HepG2 (cell line): ENCODE measurements around the gene NOP9. TPM values are rescaled to one million over a fixed set of nuclear protein-coding genes. Genes with fewer than 3 reads are reported as not detected.

Experiments used
- ATM ChIP-seq: fragments of 450-650 bp; IDR thresholded peaks from 2 replicates; pipeline ENCODE4 v1.7.1; 2017; ENCODE audit warnings: mild to moderate bottlenecking, borderline replicate concordance
- HNF4A ChIP-seq: sonication (generic); formaldehyde crosslinking; IDR thresholded peaks from 2 replicates; pipeline ENCODE4 v1.4.0; 2020; ENCODE audit warnings: missing genetic modification reagents
- HOXD1 ChIP-seq: sonication (generic); formaldehyde crosslinking; IDR thresholded peaks from 2 replicates; pipeline ENCODE4 v1.5.0; 2020; ENCODE audit warnings: missing genetic modification reagents
- KLF16 ChIP-seq, 2 experiments: sonication (generic) in 1 of 2; formaldehyde crosslinking in 1 of 2; IDR thresholded peaks; 2 replicates each; pipeline versions ENCODE4 v1.6.1 to v1.8.0; 2016 to 2023; ENCODE audit warnings: missing genetic modification reagents in 2 of 2, missing compliant biosample characterization in 1 of 2
- KLF6 ChIP-seq: IDR thresholded peaks from 2 replicates; pipeline ENCODE4 v1.8.0; 2016; ENCODE audit warnings: missing biosample characterization, missing genetic modification reagents
- MIXL1 ChIP-seq: IDR thresholded peaks from 2 replicates; pipeline ENCODE4 v1.6.1; 2016
- PHF20 ChIP-seq: sonication (generic); formaldehyde crosslinking; IDR thresholded peaks from 2 replicates; pipeline ENCODE4 v1.5.0; 2020; ENCODE audit warnings: mild to moderate bottlenecking, missing genetic modification reagents
- RAD51 ChIP-seq: fragments of 450-650 bp; IDR thresholded peaks from 2 replicates; pipeline ENCODE4 v1.6.1; 2016; ENCODE audit warnings: borderline replicate concordance
- RBM22 ChIP-seq: fragments of 200-400 bp; formaldehyde crosslinking; optimal IDR thresholded peaks from 2 replicates; pipeline ENCODE3; 2017; ENCODE audit warnings: mild to moderate bottlenecking, low read length, moderate library complexity
- SIN3B ChIP-seq: fragments of 150-350 bp; IDR thresholded peaks from 2 replicates; pipeline ENCODE4 v1.6.1; 2014; ENCODE audit warnings: low read length
- SMAD3 ChIP-seq: sonication (generic); formaldehyde crosslinking; IDR thresholded peaks from 2 replicates; pipeline ENCODE4 v1.4.0; 2020; ENCODE audit warnings: missing genetic modification reagents
- ZMYM4 ChIP-seq: sonication (generic); formaldehyde crosslinking; IDR thresholded peaks from 2 replicates; pipeline ENCODE4 v1.8.1; 2023; ENCODE audit warnings: mild to moderate bottlenecking, missing genetic modification reagents
- ZNF124 ChIP-seq: sonication (generic); formaldehyde crosslinking; IDR thresholded peaks from 2 replicates; pipeline ENCODE4 v1.4.0; 2020; ENCODE audit warnings: missing genetic modification reagents
- ZNF225 ChIP-seq: sonication (generic); formaldehyde crosslinking; IDR thresholded peaks from 2 replicates; pipeline ENCODE4 v1.4.0; 2020; ENCODE audit warnings: mild to moderate bottlenecking, missing genetic modification reagents
- ZNF282 ChIP-seq: fragments of 450-650 bp; IDR thresholded peaks from 2 replicates; pipeline ENCODE4 v1.6.1; 2018; ENCODE audit not compliant: partially characterized antibody
- ZNF547 ChIP-seq: sonication (generic); formaldehyde crosslinking; IDR thresholded peaks from 2 replicates; pipeline ENCODE4 v1.5.1; 2020; ENCODE audit warnings: mild to moderate bottlenecking, missing genetic modification reagents
- ZNF557 ChIP-seq: sonication (generic); formaldehyde crosslinking; IDR thresholded peaks from 2 replicates; pipeline ENCODE4 v1.4.0; 2020; ENCODE audit warnings: missing genetic modification reagents
- ZNF605 ChIP-seq: sonication (generic); formaldehyde crosslinking; IDR thresholded peaks from 2 replicates; pipeline ENCODE4 v1.8.0; 2022; ENCODE audit warnings: mild to moderate bottlenecking, missing genetic modification reagents
- ZNF614 ChIP-seq: IDR thresholded peaks from 2 replicates; pipeline ENCODE4 v1.6.1; 2018; ENCODE audit warnings: missing biosample characterization, missing genetic modification reagents, inconsistent platforms, borderline replicate concordance
- ZNF616 ChIP-seq: sonication (generic); formaldehyde crosslinking; IDR thresholded peaks from 2 replicates; pipeline ENCODE4 v1.5.0; 2020; ENCODE audit warnings: low read depth, mild to moderate bottlenecking, missing genetic modification reagents
- ZNF652 ChIP-seq: IDR thresholded peaks from 2 replicates; pipeline ENCODE4 v1.6.1; 2016; ENCODE audit warnings: low read depth, borderline replicate concordance
- ZSCAN25 ChIP-seq: sonication (generic); formaldehyde crosslinking; IDR thresholded peaks from 2 replicates; pipeline ENCODE4 v1.8.0; 2022; ENCODE audit warnings: mild to moderate bottlenecking, missing genetic modification reagents
- polyA plus RNA-seq, 8 experiments: library from polyadenylated mRNA; depleted of rRNA in 3 of 8; stranded (reverse) in 7 of 8; unstranded in 1 of 8; fragments of >200 nt; fragmentation: Illumina TruSeq in 4 of 8; extraction: Trizol in 4 of 8; gene quantifications; 2 replicates each; pipeline versions ENCODE4 v1.2.1 to v1.2.3, GENCODE V29; 2011 to 2016; ENCODE audit warnings: low read depth in 4 of 8, missing spikeins in 1 of 8, mixed read lengths in 1 of 8; ENCODE audit not compliant: insufficient read depth in 1 of 8
- total RNA-seq, 5 experiments: library from RNA; depleted of rRNA; stranded (reverse); fragments of >200 nt; fragmentation: Illumina TruSeq; extraction: Trizol; gene quantifications; 2 replicates each; pipeline ENCODE4 v1.2.3, GENCODE V29; 2016; ENCODE audit warnings: low read depth in 1 of 5
- TF ChIP-seq, protein P1 (sequence below): sonication (generic); formaldehyde crosslinking; IDR thresholded peaks from 2 replicates; pipeline ENCODE4 v1.9.0; 2021; ENCODE audit warnings: missing genetic modification reagents, borderline replicate concordance
- TF ChIP-seq, protein P2 (sequence below): sonication (generic); formaldehyde crosslinking; IDR thresholded peaks from 2 replicates; pipeline ENCODE4 v1.4.0; 2020; ENCODE audit warnings: missing genetic modification reagents

Gene NOP9
- total and polyA plus RNA-seq, 2 of the 13 experiments (the other 11 are each of a cell fraction or from before 2014, with no cell fraction given) = 24.5 to 61.6 TPM

DNA sequence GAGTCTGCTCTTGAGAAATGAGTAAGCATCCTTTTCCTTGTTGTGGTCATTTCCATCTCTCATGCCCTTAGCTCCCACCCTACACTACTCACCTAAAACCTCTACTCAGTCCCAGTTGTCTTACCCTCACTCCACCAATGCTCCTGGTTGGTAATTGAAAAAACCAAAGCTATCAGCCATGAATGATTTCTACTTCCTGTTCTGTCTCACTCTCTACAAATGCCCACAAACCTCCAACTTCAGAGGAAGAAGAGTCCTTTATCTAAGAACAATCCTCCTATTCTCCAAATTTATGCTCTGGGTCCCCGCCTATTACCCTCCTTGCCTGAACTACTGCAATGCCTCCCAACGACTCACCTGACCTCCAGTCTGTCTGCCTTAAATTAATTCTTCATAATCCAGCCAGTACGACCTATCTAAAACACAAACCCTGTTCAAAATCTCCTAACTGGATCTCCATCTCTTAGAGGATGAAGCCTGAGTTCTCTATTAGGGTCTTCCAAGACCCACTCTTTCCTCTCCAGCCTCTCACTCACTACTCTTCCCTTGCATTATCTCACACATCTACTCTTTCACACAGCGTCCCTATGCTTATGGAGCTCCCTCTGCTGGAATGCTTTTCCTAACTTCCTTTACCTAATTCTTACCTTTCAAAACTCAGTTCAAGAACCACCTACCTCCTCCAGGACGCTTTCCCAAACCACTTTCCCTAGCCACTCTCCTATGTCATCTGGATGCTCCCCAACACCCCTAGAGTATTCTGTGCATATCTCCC, 2.3 kb upstream of the NOP9 start (continued):
- TF ChIP-seq, protein P1, sequence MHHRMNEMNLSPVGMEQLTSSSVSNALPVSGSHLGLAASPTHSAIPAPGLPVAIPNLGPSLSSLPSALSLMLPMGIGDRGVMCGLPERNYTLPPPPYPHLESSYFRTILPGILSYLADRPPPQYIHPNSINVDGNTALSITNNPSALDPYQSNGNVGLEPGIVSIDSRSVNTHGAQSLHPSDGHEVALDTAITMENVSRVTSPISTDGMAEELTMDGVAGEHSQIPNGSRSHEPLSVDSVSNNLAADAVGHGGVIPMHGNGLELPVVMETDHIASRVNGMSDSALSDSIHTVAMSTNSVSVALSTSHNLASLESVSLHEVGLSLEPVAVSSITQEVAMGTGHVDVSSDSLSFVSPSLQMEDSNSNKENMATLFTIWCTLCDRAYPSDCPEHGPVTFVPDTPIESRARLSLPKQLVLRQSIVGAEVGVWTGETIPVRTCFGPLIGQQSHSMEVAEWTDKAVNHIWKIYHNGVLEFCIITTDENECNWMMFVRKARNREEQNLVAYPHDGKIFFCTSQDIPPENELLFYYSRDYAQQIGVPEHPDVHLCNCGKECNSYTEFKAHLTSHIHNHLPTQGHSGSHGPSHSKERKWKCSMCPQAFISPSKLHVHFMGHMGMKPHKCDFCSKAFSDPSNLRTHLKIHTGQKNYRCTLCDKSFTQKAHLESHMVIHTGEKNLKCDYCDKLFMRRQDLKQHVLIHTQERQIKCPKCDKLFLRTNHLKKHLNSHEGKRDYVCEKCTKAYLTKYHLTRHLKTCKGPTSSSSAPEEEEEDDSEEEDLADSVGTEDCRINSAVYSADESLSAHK = 0 out of 2 replicates have a peak, but pooled peaks have one; percentile 47
- TF ChIP-seq PHF20 (no peak), SIN3B (no peak), RAD51 (0 out of 2 replicates have a peak, but pooled peaks have one; percentile 4), ZSCAN25 (CRISPR knock-in tag) (peak; percentile 53; the same call in 1 of the 2 replicates), ZNF557 (peak; percentile 90), HNF4A (CRISPR knock-in tag) (0 out of 2 replicates have a peak, but pooled peaks have one; percentile 4), MIXL1 (peak; percentile 90), KLF16 (CRISPR knock-in tag; IDR thresholded peaks at IDR 0.05) (peak in 1 of 2 experiments; percentile 48; a peak in 1 of 4 replicates), ATM (no peak), HOXD1 (CRISPR knock-in tag) (0 out of 2 replicates have a peak, but pooled peaks have one; percentile 38), ZNF124 (CRISPR knock-in tag) (0 out of 2 replicates have a peak, but pooled peaks have one; percentile 8), ZNF614 (CRISPR knock-in tag) (peak; percentile 84), ZNF547 (CRISPR knock-in tag) (0 out of 2 replicates have a peak, but pooled peaks have one; percentile 60), ZNF282 (peak; percentile 6), ZNF616 (CRISPR knock-in tag) (0 out of 2 replicates have a peak, but pooled peaks have one; percentile 22), SMAD3 (CRISPR knock-in tag) (0 out of 2 replicates have a peak, but pooled peaks have one; percentile 19), ZNF225 (CRISPR knock-in tag) (no peak; the same call in 1 of the 2 replicates), ZMYM4 (peak; percentile 34; the same call in 1 of the 2 replicates), RBM22 (peak; percentile 63), ZNF652 (CRISPR knock-in tag) (peak; percentile 54; the same call in 1 of the 2 replicates), ZNF605 (CRISPR knock-in tag) (peak; percentile 49; the same call in 1 of the 2 replicates), KLF6 (CRISPR knock-in tag) (0 out of 2 replicates have a peak, but pooled peaks have one; percentile 20)
- TF ChIP-seq, protein P2, sequence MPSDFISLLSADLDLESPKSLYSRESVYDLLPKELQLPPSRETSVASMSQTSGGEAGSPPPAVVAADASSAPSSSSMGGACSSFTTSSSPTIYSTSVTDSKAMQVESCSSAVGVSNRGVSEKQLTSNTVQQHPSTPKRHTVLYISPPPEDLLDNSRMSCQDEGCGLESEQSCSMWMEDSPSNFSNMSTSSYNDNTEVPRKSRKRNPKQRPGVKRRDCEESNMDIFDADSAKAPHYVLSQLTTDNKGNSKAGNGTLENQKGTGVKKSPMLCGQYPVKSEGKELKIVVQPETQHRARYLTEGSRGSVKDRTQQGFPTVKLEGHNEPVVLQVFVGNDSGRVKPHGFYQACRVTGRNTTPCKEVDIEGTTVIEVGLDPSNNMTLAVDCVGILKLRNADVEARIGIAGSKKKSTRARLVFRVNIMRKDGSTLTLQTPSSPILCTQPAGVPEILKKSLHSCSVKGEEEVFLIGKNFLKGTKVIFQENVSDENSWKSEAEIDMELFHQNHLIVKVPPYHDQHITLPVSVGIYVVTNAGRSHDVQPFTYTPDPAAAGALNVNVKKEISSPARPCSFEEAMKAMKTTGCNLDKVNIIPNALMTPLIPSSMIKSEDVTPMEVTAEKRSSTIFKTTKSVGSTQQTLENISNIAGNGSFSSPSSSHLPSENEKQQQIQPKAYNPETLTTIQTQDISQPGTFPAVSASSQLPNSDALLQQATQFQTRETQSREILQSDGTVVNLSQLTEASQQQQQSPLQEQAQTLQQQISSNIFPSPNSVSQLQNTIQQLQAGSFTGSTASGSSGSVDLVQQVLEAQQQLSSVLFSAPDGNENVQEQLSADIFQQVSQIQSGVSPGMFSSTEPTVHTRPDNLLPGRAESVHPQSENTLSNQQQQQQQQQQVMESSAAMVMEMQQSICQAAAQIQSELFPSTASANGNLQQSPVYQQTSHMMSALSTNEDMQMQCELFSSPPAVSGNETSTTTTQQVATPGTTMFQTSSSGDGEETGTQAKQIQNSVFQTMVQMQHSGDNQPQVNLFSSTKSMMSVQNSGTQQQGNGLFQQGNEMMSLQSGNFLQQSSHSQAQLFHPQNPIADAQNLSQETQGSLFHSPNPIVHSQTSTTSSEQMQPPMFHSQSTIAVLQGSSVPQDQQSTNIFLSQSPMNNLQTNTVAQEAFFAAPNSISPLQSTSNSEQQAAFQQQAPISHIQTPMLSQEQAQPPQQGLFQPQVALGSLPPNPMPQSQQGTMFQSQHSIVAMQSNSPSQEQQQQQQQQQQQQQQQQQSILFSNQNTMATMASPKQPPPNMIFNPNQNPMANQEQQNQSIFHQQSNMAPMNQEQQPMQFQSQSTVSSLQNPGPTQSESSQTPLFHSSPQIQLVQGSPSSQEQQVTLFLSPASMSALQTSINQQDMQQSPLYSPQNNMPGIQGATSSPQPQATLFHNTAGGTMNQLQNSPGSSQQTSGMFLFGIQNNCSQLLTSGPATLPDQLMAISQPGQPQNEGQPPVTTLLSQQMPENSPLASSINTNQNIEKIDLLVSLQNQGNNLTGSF (CRISPR knock-in tag) = no peak; the same call in 1 of the 2 replicates
